SK-N-MC (cell line): ENCODE results near the gene TGFB1I1.

Experiments used
- EZH2 ChIP-seq: fragments of 200-600 bp; sonication (generic); IDR thresholded peaks from one replicate; pipeline ENCODE4 v1.6.1; 2017; ENCODE audit warnings: antibody characterized with exemption
- FOXP2 ChIP-seq: optimal IDR thresholded peaks from 2 replicates; pipeline ENCODE3; 2011; ENCODE audit warnings: mild to moderate bottlenecking, moderate library complexity; ENCODE audit not compliant: insufficient read depth; ENCODE audit errors: extremely low read length, control extremely low read depth
- POLR2AphosphoS5 ChIP-seq: IDR thresholded peaks from 2 replicates; pipeline ENCODE4 v1.6.1; 2012; ENCODE audit warnings: mild to moderate bottlenecking, low read depth, low read length, borderline replicate concordance

DNA sequence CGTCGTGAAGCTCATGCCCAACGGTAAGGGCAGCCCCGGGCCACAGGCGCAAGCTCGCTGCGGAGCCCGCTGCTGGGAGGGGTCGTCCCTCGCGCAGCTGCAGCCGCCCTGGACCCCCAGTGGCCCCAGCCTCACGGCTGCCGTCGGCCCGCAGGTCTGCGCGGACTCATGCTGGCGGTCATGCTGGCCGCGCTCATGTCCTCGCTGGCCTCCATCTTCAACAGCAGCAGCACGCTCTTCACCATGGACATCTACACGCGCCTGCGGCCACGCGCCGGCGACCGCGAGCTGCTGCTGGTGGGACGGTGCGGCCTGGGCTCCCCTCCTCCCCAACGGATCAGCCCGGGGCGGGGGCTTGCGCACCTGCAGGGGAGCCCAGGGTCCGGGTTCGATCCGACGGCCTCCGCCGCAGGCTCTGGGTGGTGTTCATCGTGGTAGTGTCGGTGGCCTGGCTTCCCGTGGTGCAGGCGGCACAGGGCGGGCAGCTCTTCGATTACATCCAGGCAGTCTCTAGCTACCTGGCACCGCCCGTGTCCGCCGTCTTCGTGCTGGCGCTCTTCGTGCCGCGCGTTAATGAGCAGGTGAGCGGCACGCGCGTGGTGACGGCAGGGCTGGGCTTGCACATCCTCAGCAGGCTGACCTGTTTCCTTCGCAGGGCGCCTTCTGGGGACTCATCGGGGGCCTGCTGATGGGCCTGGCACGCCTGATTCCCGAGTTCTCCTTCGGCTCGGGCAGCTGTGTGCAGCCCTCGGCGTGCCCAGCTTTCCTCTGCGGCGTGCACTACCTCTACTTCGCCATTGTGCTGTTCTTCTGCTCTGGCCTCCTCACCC, 16.7 kb downstream of the TGFB1I1 start:
- TF ChIP-seq EZH2: no peak
- TF ChIP-seq POLR2AphosphoS5: peak; percentile 40
- TF ChIP-seq FOXP2: no peak
